HEK293 (cell line): ENCODE data around the gene CLCA1.

Experiments
- HOXA7 ChIP-seq: sonication (generic); formaldehyde crosslinking; IDR thresholded peaks from 2 replicates; pipeline ENCODE4 v1.8.1; 2022; ENCODE audit warnings: missing genetic modification reagents, borderline replicate concordance
- HOXD13 ChIP-seq: sonication (generic); formaldehyde crosslinking; IDR thresholded peaks from 2 replicates; pipeline ENCODE4 v1.8.0; 2022; ENCODE audit warnings: missing genetic modification reagents, borderline replicate concordance
- SALL2 ChIP-seq: fragments of 450-650 bp; formaldehyde crosslinking; IDR thresholded peaks from 2 replicates; pipeline ENCODE4 v1.5.0; 2017; ENCODE audit warnings: missing biosample characterization, mild to moderate bottlenecking, missing genetic modification characterization, borderline replicate concordance
- SETDB1 ChIP-seq: IDR thresholded peaks from one replicate; pipeline ENCODE4 v1.6.1; 2017; ENCODE audit warnings: mild to moderate bottlenecking, low read length, moderate library complexity, mixed read lengths; ENCODE audit not compliant: insufficient read length
- YY1 ChIP-seq: fragments of 450-650 bp; formaldehyde crosslinking; IDR thresholded peaks from 2 replicates; pipeline ENCODE4 v1.5.1; 2018; ENCODE audit warnings: missing biosample characterization, missing genetic modification characterization
- ZNF174 ChIP-seq: fragments of 450-650 bp; formaldehyde crosslinking; IDR thresholded peaks from 2 replicates; pipeline ENCODE4 v1.5.0; 2017; ENCODE audit warnings: missing biosample characterization, mild to moderate bottlenecking, missing genetic modification characterization
- ZNF24 ChIP-seq: fragments of 450-650 bp; formaldehyde crosslinking; IDR thresholded peaks from 2 replicates; pipeline ENCODE4 v1.5.1; 2016; ENCODE audit warnings: missing biosample characterization, missing genetic modification characterization
- ZNF416 ChIP-seq: fragments of 450-650 bp; formaldehyde crosslinking; IDR thresholded peaks from 2 replicates; pipeline ENCODE4 v1.5.1; 2016; ENCODE audit warnings: missing biosample characterization, missing genetic modification characterization
- ZXDB ChIP-seq: fragments of 450-650 bp; formaldehyde crosslinking; IDR thresholded peaks from 2 replicates; pipeline ENCODE4 v1.5.1; 2016; ENCODE audit warnings: missing biosample characterization, missing genetic modification characterization
- TF ChIP-seq, protein P1 (sequence below): fragments of 450-650 bp; formaldehyde crosslinking; IDR thresholded peaks from 2 replicates; pipeline ENCODE4 v1.5.1; 2016; ENCODE audit warnings: missing biosample characterization, missing genetic modification characterization
- TF ChIP-seq, protein P2 (sequence below): sonication (generic); formaldehyde crosslinking; IDR thresholded peaks from 2 replicates; pipeline ENCODE4 v1.8.1; 2022; ENCODE audit warnings: mild to moderate bottlenecking, moderate library complexity, missing genetic modification reagents
- TF ChIP-seq, protein P3 (sequence below): fragments of 450-650 bp; formaldehyde crosslinking; IDR thresholded peaks from 2 replicates; pipeline ENCODE4 v1.5.1; 2016; ENCODE audit warnings: missing biosample characterization, missing genetic modification characterization
- TF ChIP-seq, protein P4 (sequence below): fragments of 450-650 bp; formaldehyde crosslinking; IDR thresholded peaks from 2 replicates; pipeline ENCODE4 v1.5.1; 2016; ENCODE audit warnings: missing biosample characterization, missing genetic modification characterization, low read depth

DNA sequence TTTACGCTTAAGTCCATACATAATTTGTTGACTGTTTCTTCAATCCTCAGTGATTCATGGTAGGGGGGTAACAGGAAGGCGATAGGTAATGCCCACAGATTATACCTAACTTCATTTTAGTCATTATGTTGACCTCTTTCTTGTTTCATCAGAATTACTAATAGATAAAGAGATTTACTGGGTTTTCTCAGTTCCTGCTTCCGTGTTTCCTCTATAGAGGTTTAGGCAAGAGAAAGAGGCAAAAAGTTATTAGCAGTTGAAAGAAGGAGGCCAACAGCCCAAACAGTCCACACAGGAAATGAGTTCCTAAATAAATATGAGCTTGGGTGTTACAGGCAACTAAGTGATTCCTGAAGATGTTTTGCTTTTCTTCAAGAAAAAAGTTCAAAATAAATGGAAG lies 17.9 kb upstream of the CLCA1 start:
- TF ChIP-seq HOXD13 (CRISPR knock-in tag) (no peak), ZNF416 (no peak), YY1 (tag by site-specific recombination) (no peak), ZXDB (tag by site-specific recombination) (no peak), ZNF174 (tag by site-specific recombination) (no peak), HOXA7 (CRISPR knock-in tag) (no peak), ZNF24 (tag by site-specific recombination) (no peak), SETDB1 (no peak), SALL2 (tag by site-specific recombination) (no peak)
- TF ChIP-seq, protein P1, sequence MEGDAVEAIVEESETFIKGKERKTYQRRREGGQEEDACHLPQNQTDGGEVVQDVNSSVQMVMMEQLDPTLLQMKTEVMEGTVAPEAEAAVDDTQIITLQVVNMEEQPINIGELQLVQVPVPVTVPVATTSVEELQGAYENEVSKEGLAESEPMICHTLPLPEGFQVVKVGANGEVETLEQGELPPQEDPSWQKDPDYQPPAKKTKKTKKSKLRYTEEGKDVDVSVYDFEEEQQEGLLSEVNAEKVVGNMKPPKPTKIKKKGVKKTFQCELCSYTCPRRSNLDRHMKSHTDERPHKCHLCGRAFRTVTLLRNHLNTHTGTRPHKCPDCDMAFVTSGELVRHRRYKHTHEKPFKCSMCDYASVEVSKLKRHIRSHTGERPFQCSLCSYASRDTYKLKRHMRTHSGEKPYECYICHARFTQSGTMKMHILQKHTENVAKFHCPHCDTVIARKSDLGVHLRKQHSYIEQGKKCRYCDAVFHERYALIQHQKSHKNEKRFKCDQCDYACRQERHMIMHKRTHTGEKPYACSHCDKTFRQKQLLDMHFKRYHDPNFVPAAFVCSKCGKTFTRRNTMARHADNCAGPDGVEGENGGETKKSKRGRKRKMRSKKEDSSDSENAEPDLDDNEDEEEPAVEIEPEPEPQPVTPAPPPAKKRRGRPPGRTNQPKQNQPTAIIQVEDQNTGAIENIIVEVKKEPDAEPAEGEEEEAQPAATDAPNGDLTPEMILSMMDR (tag by site-specific recombination) = no peak
- TF ChIP-seq, protein P2, sequence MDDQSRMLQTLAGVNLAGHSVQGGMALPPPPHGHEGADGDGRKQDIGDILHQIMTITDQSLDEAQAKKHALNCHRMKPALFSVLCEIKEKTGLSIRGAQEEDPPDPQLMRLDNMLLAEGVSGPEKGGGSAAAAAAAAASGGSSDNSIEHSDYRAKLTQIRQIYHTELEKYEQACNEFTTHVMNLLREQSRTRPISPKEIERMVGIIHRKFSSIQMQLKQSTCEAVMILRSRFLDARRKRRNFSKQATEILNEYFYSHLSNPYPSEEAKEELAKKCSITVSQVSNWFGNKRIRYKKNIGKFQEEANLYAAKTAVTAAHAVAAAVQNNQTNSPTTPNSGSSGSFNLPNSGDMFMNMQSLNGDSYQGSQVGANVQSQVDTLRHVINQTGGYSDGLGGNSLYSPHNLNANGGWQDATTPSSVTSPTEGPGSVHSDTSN = no peak
- TF ChIP-seq, protein P3, sequence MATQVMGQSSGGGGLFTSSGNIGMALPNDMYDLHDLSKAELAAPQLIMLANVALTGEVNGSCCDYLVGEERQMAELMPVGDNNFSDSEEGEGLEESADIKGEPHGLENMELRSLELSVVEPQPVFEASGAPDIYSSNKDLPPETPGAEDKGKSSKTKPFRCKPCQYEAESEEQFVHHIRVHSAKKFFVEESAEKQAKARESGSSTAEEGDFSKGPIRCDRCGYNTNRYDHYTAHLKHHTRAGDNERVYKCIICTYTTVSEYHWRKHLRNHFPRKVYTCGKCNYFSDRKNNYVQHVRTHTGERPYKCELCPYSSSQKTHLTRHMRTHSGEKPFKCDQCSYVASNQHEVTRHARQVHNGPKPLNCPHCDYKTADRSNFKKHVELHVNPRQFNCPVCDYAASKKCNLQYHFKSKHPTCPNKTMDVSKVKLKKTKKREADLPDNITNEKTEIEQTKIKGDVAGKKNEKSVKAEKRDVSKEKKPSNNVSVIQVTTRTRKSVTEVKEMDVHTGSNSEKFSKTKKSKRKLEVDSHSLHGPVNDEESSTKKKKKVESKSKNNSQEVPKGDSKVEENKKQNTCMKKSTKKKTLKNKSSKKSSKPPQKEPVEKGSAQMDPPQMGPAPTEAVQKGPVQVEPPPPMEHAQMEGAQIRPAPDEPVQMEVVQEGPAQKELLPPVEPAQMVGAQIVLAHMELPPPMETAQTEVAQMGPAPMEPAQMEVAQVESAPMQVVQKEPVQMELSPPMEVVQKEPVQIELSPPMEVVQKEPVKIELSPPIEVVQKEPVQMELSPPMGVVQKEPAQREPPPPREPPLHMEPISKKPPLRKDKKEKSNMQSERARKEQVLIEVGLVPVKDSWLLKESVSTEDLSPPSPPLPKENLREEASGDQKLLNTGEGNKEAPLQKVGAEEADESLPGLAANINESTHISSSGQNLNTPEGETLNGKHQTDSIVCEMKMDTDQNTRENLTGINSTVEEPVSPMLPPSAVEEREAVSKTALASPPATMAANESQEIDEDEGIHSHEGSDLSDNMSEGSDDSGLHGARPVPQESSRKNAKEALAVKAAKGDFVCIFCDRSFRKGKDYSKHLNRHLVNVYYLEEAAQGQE = no peak
- TF ChIP-seq, protein P4, sequence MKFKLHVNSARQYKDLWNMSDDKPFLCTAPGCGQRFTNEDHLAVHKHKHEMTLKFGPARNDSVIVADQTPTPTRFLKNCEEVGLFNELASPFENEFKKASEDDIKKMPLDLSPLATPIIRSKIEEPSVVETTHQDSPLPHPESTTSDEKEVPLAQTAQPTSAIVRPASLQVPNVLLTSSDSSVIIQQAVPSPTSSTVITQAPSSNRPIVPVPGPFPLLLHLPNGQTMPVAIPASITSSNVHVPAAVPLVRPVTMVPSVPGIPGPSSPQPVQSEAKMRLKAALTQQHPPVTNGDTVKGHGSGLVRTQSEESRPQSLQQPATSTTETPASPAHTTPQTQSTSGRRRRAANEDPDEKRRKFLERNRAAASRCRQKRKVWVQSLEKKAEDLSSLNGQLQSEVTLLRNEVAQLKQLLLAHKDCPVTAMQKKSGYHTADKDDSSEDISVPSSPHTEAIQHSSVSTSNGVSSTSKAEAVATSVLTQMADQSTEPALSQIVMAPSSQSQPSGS = no peak
